ENCODE data around the gene KIAA0586. TPM values are rescaled to one million over a fixed set of nuclear protein-coding genes. Genes with fewer than 3 reads are reported as not detected.
A peak's percentile ranks its signal among the peaks of the same experiment; 100 is the strongest.

KIAA0586 gene
- total and polyA plus RNA-seq, 10 of the 15 experiments (the other 5 are each of a cell fraction or from before 2014, with no cell fraction given) = 7.1 to 27.6 (median 19.1) TPM

GRCh38 chr14:58541633-58542022, 114.1 kb downstream of the KIAA0586 start:
- BruUV-seq (replicated peaks) = no TSS peak
- RAD21 ChIA-PET (ENCODE audit: unreplicated experiment) = no interaction called here
- TF ChIP-seq, protein P1, sequence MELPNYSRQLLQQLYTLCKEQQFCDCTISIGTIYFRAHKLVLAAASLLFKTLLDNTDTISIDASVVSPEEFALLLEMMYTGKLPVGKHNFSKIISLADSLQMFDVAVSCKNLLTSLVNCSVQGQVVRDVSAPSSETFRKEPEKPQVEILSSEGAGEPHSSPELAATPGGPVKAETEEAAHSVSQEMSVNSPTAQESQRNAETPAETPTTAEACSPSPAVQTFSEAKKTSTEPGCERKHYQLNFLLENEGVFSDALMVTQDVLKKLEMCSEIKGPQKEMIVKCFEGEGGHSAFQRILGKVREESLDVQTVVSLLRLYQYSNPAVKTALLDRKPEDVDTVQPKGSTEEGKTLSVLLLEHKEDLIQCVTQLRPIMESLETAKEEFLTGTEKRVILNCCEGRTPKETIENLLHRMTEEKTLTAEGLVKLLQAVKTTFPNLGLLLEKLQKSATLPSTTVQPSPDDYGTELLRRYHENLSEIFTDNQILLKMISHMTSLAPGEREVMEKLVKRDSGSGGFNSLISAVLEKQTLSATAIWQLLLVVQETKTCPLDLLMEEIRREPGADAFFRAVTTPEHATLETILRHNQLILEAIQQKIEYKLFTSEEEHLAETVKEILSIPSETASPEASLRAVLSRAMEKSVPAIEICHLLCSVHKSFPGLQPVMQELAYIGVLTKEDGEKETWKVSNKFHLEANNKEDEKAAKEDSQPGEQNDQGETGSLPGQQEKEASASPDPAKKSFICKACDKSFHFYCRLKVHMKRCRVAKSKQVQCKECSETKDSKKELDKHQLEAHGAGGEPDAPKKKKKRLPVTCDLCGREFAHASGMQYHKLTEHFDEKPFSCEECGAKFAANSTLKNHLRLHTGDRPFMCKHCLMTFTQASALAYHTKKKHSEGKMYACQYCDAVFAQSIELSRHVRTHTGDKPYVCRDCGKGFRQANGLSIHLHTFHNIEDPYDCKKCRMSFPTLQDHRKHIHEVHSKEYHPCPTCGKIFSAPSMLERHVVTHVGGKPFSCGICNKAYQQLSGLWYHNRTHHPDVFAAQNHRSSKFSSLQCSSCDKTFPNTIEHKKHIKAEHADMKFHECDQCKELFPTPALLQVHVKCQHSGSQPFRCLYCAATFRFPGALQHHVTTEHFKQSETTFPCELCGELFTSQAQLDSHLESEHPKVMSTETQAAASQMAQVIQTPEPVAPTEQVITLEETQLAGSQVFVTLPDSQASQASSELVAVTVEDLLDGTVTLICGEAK (IDR thresholded peaks at IDR 0.05; ENCODE audit: borderline replicate concordance) = no peak
- Histone ChIP-seq H3K9ac (ENCODE audit: control insufficient read depth, insufficient read depth, low read length) (no peak overlapping the region), H3K4me3 (no peak overlapping the region), H3K9me3 (replicated peaks; ENCODE audit: control insufficient read depth, insufficient read depth, low read length) (no peaks in the 10 kb centered on the region), H3K4me2 (ENCODE audit: control insufficient read depth, insufficient read depth) (no peak overlapping the region), H4K20me1 (ENCODE audit: control insufficient read depth, insufficient read depth) (no peaks in the 10 kb centered on the region), H2AFZ (ENCODE audit: control insufficient read depth, low read depth, low read length) (no peak overlapping the region), H3K79me2 (ENCODE audit: control insufficient read depth, insufficient read depth, low read length) (no peaks in the 10 kb centered on the region), H3K36me3 (ENCODE audit: control insufficient read depth in 2 of 2, insufficient read depth in 2 of 2, low read length in 1 of 2) (no peaks in the 10 kb centered on the region), H3K4me1 (ENCODE audit: control insufficient read depth, insufficient read depth, low read length) (no peaks in the 10 kb centered on the region), H3K27ac (ENCODE audit: control insufficient read depth, insufficient read depth) (no peak overlapping the region), H3K27me3 (replicated peaks in 1 of 2; ENCODE audit: control insufficient read depth in 2 of 2, insufficient read depth in 2 of 2, low read length in 1 of 2) (no peaks in the 10 kb centered on the region)
- intact Hi-C loops (cut with micrococcal nuclease; ENCODE audit: unreplicated experiment) (no loop called here), in situ Hi-C loops (cut with MboI) (no loop called here)
- CTCF ChIA-PET = no interaction called here
- no peak for DNase-seq (ENCODE audit: low read depth, low spot score)
- no peak for ATAC-seq
- no peak for FAIRE-seq
- POLR2A ChIA-PET = no interaction called here
- SMC1A ChIA-PET (ENCODE audit: uncharacterized antibody, unreplicated experiment) = interaction anchor here (1.3 kb wide), 1 partner anchor 28 kb away, joined by 4 read pairs; no protein-coding TSS in a partner anchor
- 78% methylated on average over 2 of the region's 2 CpGs for WGBS (ENCODE audit: insufficient coverage, insufficient replicate concordance, low lambda C conversion rate, missing lambda C conversion rate)

DNA sequence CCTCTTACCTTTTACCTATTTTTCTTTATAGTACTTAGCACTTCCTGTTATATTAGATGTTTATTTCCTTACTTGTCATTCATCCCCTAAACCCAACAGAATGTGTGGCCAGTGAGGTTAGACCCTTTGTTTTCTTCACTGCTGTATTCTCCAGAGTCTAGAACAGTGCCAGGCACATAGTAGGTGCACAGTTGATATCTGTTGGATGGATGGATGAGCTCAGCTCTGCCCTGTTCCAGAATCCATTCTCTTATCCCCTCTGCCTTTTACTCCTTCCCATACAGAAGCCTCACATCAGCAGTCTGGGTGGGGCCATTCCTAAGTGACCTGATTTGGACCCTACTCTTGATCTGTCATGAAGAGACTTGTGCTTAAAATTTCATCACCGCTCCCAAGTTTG, 115.7 kb downstream of the KIAA0586 start:
- ChIA-PET RAD21 (ENCODE audit: unreplicated experiment) (no interaction called here), CTCF (interaction anchor here (0.7 kb wide), 1 partner anchor 452 kb away, joined by 3 read pairs; no protein-coding TSS in a partner anchor), SMC1A (ENCODE audit: uncharacterized antibody, unreplicated experiment) (no interaction called here), POLR2A (interaction anchor here (0.6 kb wide), 1 partner anchor 10 kb away, joined by 3 read pairs; no protein-coding TSS in a partner anchor)
- no peak overlapping the region for H3K27ac ChIP-seq (ENCODE audit: control insufficient read depth, insufficient read depth)
- intact Hi-C loops (cut with micrococcal nuclease; ENCODE audit: unreplicated experiment) = no loop called here
- 52% methylated on average over 1 of the region's 1 CpG for WGBS (ENCODE audit: insufficient coverage, insufficient replicate concordance, low lambda C conversion rate, missing lambda C conversion rate)
- H3K79me2 ChIP-seq (ENCODE audit: control insufficient read depth, insufficient read depth, low read length) = no peaks in the 10 kb centered on the region
- FAIRE-seq = peak; percentile 31
- no peak for ATAC-seq
- no peaks in the 10 kb centered on the region for H3K27me3 ChIP-seq (replicated peaks in 1 of 2; ENCODE audit: control insufficient read depth in 2 of 2, insufficient read depth in 2 of 2, low read length in 1 of 2)
- no peak overlapping the region for H3K4me2 ChIP-seq (ENCODE audit: control insufficient read depth, insufficient read depth)
- no peak overlapping the region for H3K9ac ChIP-seq (ENCODE audit: control insufficient read depth, insufficient read depth, low read length)
- TF ChIP-seq TARDBP (IDR thresholded peaks at IDR 0.05; ENCODE audit: borderline replicate concordance) = no peak
- TF ChIP-seq, protein P1 (IDR thresholded peaks at IDR 0.05; ENCODE audit: borderline replicate concordance) = no peak
- no peak for TF ChIP-seq PAX5 (IDR thresholded peaks at IDR 0.05; ENCODE audit: borderline replicate concordance, low read depth, low read length)
- H3K4me3 ChIP-seq = no peak overlapping the region
- BruUV-seq (replicated peaks) = no TSS peak
- H3K9me3 ChIP-seq (replicated peaks; ENCODE audit: control insufficient read depth, insufficient read depth, low read length) = no peaks in the 10 kb centered on the region
- no peak for DNase-seq (ENCODE audit: low read depth, low spot score)
- in situ Hi-C loops (cut with MboI) = no loop called here
- H3K36me3 ChIP-seq (ENCODE audit: control insufficient read depth in 2 of 2, insufficient read depth in 2 of 2, low read length in 1 of 2) = no peaks in the 10 kb centered on the region
- H2AFZ ChIP-seq (ENCODE audit: control insufficient read depth, low read depth, low read length) = no peak overlapping the region
- no peaks in the 10 kb centered on the region for H3K4me1 ChIP-seq (ENCODE audit: control insufficient read depth, insufficient read depth, low read length)
- H4K20me1 ChIP-seq (ENCODE audit: control insufficient read depth, insufficient read depth) = no peaks in the 10 kb centered on the region

All from GM12878 (cell line).